HG03139 (cell line): ENCODE data around the gene POFUT1.
"Not testable (repeated sequence)": the region's sequence is repeated elsewhere in the genome, so short reads cannot be mapped to it uniquely, and the experiment has no call there.

Experiments
- ATAC-seq: cut with Tn5 transposase; IDR thresholded peaks from one replicate; pipeline ENCODE4 v1.9.1; 2021; ENCODE audit not compliant: unreplicated experiment

POFUT1 gene

GRCh38 chr20:32207626-32208498 lies at the start of gene POFUT1, which contains the start of gene PLAGL2:
Gene POFUT1 (plus strand): TSS chr20:32207880. CDS start chr20:32207942, 62 bp downstream.
Gene PLAGL2 (minus strand): TSS chr20:32207743. CDS start chr20:32202178, 5,565 bp downstream.
- ATAC-seq = peak; percentile 89

- ATAC-seq = no peak
Measured at GRCh38 chr20:32158351-32158750, 49.3 kb upstream of the POFUT1 start.

GRCh38 chr20:32158943-32159660 lies 48.6 kb upstream of the POFUT1 start:
- ATAC-seq = no peak

GRCh38 chr20:32159766-32160221 lies 47.9 kb upstream of the POFUT1 start:
- no peak for ATAC-seq

- ATAC-seq = no peak
Measured at GRCh38 chr20:32160341-32160740, 47.3 kb upstream of the POFUT1 start.

- no peak for ATAC-seq
Measured at GRCh38 chr20:32162351-32162750, 45.3 kb upstream of the POFUT1 start.

DNA sequence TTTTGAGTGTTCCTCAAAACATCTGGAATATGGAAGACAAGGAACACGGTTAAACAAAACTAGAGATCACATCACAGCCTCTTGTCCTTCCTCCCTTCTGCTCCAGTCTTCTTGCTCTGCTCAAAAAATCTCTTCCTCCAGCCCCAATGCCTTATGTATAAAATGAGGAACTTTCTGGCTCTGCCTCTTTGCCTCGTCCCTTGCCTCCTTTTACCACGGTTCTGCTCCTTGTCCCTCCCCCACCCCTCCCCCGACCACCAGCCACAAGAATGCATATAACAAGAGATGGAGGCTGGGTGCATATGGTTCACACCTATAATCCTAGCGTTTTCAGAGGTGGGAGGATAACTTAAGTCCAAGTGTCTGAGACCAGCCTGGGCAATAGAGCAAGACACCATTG lies 43.7 kb upstream of the POFUT1 start:
- no peak for ATAC-seq

DNA sequence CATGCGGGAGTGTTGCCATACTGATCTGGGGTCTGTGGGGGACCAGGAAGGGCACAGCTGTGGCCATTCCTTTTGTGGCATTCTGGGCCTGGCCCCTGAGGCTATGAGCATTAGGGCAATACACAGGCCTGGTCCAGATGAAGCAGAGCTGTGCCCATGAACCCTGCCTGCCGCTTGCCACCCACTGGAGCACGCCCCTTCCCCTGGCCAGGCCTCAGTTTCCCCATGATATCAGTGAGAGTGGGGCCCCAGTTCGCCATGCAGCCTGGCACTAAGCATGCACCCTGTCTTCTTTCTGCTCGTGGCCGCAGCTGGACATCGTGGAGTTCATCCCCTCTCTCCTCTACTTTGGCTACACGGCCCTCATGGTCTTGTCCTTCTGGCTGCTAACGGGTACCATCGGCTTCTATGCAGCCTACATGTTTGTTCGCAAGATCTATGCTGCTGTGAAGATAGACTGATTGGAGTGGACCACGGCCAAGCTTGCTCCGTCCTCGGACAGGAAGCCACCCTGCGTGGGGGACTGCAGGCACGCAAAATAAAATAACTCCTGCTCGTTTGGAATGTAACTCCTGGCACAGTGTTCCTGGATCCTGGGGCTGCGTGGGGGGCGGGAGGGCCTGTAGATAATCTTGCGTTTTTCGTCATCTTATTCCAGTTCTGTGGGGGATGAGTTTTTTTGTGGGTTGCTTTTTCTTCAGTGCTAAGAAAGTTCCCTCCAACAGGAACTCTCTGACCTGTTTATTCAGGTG lies 42.5 kb upstream of the POFUT1 start:
- no peak for ATAC-seq

DNA sequence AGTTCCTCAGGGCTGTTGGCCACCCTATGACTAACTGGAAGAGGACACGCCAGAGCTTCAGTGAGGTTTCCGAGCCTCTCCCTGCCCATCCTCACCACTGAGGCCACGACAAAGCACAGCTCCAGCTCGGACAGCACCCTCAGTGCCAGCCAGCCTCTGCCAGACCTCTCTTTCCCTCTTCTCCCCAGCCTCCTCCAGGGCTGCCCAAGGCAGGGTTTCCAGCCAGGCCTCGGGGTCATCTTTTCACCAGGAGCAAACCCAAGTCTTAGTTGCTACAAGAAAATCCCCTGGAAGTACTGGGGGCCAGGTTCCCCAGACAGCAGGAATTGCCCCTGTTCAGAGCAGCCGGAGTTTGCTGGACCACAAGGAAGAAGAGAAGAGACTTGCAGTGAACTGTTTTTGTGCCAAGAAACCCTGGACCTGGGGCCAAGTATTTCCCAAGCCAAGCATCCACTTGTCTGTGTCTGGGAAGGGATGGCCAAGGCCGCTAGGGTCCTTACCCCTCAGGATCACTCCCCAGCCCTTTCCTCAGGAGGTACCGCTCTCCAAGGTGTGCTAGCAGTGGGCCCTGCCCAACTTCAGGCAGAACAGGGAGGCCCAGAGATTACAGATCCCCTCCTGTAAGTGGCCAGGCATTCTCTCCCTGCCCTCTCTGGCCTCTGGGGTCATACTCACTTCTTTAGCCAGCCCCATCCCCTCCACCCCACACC lies 41.7 kb upstream of the POFUT1 start:
- no peak for ATAC-seq

- no peak for ATAC-seq
Measured at GRCh38 chr20:32167552-32167951, 40.1 kb upstream of the POFUT1 start.

- ATAC-seq = no peak
Measured at GRCh38 chr20:32168184-32168910, 39.3 kb upstream of the POFUT1 start.

DNA sequence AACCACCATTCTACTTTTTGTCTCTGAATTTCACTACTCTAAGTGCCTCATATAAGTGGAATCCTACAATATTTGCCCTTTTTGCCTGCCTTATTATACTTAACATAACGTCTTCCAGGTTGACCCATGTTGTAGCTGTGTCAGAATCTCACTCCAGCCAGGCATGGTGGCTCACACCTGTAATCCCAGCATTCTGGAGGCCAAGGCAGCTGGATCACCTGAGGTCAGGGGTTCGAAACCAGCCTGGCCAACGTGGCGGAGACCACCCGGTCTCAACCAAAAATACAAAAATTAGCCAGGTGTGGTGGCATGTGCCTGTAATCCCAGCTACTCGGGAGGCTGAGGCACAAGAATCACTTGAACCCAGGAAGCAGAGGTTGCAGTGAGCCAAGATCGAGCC lies 30.0 kb upstream of the POFUT1 start:
- ATAC-seq = not testable (repeated sequence)

DNA sequence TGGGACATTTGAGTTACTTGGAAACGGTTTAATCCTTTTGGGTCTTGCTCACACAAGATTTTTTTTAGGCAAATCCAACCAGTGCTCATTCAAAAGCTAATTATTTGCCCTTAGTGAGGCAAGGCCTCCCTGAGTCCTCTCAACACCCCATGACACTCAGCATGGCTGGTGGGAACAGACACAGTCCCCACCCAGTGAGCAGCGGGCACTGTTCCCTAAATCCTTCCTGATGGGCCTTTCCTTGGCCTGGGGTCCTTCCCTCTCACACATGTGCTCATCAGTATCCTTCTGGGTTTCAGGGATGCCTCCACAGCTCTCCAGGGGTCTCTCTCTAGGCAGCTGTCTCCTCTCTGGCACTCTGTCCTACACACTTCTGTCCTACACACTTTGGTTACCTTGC lies 28.2 kb upstream of the POFUT1 start:
- no peak for ATAC-seq

DNA sequence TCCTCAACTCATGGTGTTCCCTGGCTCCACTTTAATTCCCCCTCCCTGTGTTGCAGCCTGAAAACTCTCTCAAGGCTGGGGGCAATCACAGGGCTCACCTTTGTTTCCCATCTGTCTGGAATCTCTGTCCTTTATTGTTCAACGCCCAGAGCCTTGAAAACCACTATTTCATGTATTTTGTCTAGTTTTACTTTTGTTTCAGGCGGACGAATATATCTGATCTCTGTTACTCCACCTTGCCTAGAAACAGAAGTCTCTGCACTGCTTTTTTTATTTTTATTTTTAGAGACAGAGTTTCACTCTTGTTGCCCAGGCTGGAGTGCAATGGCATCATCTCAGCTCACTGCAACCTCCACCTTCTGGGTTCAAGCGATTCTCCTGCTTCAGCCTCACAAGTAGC lies 27.7 kb upstream of the POFUT1 start:
- ATAC-seq = no peak

DNA sequence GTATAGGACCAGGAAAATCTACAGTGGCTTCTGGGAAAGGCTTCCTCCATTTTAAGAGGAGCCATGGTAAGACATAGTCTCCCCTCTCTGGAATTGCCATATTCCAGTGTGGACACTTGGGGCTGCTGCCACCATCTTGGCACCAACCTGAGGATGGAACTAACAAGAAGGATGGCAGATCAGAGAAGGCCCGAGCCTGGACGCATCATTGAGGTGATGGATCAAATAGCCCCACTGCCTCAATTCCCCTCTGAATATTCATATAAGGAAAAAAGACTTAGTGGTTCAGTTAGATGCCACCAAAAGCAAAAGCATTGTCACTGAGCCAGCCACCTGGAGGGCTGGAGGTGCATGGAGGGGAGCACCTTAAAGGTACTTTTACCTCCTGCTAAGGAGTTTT lies 26.1 kb upstream of the POFUT1 start:
- no peak for ATAC-seq

- no peak for ATAC-seq
Measured at GRCh38 chr20:32183947-32184635, 23.6 kb upstream of the POFUT1 start.

GRCh38 chr20:32184961-32185603 lies 22.6 kb upstream of the POFUT1 start:
- no peak for ATAC-seq

GRCh38 chr20:32186506-32186905 lies 21.2 kb upstream of the POFUT1 start:
- no peak for ATAC-seq
